Neural progenitor cell (in vitro differentiated cells): ENCODE measurements around the gene COL24A1. TPM values are rescaled to one million over a fixed set of nuclear protein-coding genes. Genes with fewer than 3 reads are reported as not detected.

Experiments used
- DNase-seq: peaks from one replicate; pipeline ENCODE4 v3.0.0-alpha.2; 2016; ENCODE audit warnings: low spot score
- H2AFZ ChIP-seq: fragments of 200-600 bp; sonication (generic); replicated peaks from 2 replicates; pipeline ENCODE4 v1.6.1; 2016; ENCODE audit warnings: antibody characterized with exemption
- H3F3A ChIP-seq: fragments of 200-600 bp; sonication (generic); 2 replicates; pipeline ENCODE4 v1.6.1; 2016; ENCODE audit warnings: antibody characterized with exemption, low read depth
- H3K27ac ChIP-seq: fragments of 200-600 bp; sonication (generic); 2 replicates; pipeline ENCODE4 v1.5.1; 2016; ENCODE audit warnings: mild to moderate bottlenecking
- H3K27me3 ChIP-seq: fragments of 200-600 bp; sonication (generic); 2 replicates; pipeline ENCODE4 v1.6.1; 2016; ENCODE audit warnings: mild to moderate bottlenecking, moderate library complexity
- H3K36me3 ChIP-seq: fragments of 200-600 bp; sonication (generic); 2 replicates; pipeline ENCODE4 v1.5.1; 2016
- H3K4me1 ChIP-seq: fragments of 200-600 bp; sonication (generic); 2 replicates; pipeline ENCODE4 v1.6.1; 2016; ENCODE audit warnings: mixed run types
- H3K4me2 ChIP-seq: fragments of 200-600 bp; sonication (generic); 2 replicates; pipeline ENCODE4 v1.6.1; 2016
- H3K4me3 ChIP-seq: fragments of 200-600 bp; sonication (generic); 2 replicates; pipeline ENCODE4 v1.5.1; 2016
- H3K79me2 ChIP-seq: fragments of 200-600 bp; sonication (generic); 2 replicates; pipeline ENCODE4 v1.6.1; 2016; ENCODE audit warnings: low read depth
- H3K9ac ChIP-seq: fragments of 200-600 bp; sonication (generic); 2 replicates; pipeline ENCODE4 v1.6.1; 2016
- H3K9me3 ChIP-seq: fragments of 200-600 bp; sonication (generic); 2 replicates; pipeline ENCODE4 v1.5.1; 2016; ENCODE audit warnings: low read depth
- H4K20me1 ChIP-seq: fragments of 200-600 bp; sonication (generic); 2 replicates; pipeline ENCODE4 v1.6.1; 2016; ENCODE audit warnings: low read depth
- H3K27ac Mint-ChIP-seq: 3 replicates; pipeline ENCODE4 v1.8.0; 2021; ENCODE audit warnings: mixed read lengths
- H3K27me3 Mint-ChIP-seq: 2 replicates; pipeline ENCODE4 v1.8.0; 2022; ENCODE audit warnings: low read depth, mild to moderate bottlenecking, inconsistent platforms, moderate library complexity, mixed read lengths; ENCODE audit not compliant: insufficient read depth
- H3K36me3 Mint-ChIP-seq: 3 replicates; pipeline ENCODE4 v1.8.0; 2021; ENCODE audit warnings: mixed read lengths
- H3K4me1 Mint-ChIP-seq: 3 replicates; pipeline ENCODE4 v1.8.0; 2021; ENCODE audit warnings: mixed read lengths
- H3K4me3 Mint-ChIP-seq: 3 replicates; pipeline ENCODE4 v1.8.0; 2021; ENCODE audit warnings: mild to moderate bottlenecking, moderate library complexity, mixed read lengths
- H3K9me3 Mint-ChIP-seq: 3 replicates; pipeline ENCODE4 v1.8.0; 2020; ENCODE audit warnings: mixed read lengths
- EZH2 ChIP-seq: fragments of 200-600 bp; sonication (generic); IDR thresholded peaks from 2 replicates; pipeline ENCODE4 v1.6.1; 2017; ENCODE audit warnings: antibody characterized with exemption, mild to moderate bottlenecking, moderate library complexity
- EZH2phosphoT487 ChIP-seq: fragments of 200-600 bp; sonication (generic); IDR thresholded peaks from 2 replicates; pipeline ENCODE4 v1.6.1; 2017; ENCODE audit warnings: antibody characterized with exemption
- total RNA-seq: library from RNA; depleted of rRNA; stranded (reverse); fragments of >200 nt; gene quantifications from 2 replicates; pipeline ENCODE4 v1.2.3, GENCODE V29; 2015; ENCODE audit warnings: low replicate concordance
- TF ChIP-seq, protein P1 (sequence below): fragments of 200-600 bp; sonication (generic); IDR thresholded peaks from 2 replicates; pipeline ENCODE4 v1.5.1; 2017; ENCODE audit warnings: antibody characterized with exemption, mild to moderate bottlenecking

COL24A1 gene
- total RNA-seq, 1 donor from 2014 or later, result not detected

DNA sequence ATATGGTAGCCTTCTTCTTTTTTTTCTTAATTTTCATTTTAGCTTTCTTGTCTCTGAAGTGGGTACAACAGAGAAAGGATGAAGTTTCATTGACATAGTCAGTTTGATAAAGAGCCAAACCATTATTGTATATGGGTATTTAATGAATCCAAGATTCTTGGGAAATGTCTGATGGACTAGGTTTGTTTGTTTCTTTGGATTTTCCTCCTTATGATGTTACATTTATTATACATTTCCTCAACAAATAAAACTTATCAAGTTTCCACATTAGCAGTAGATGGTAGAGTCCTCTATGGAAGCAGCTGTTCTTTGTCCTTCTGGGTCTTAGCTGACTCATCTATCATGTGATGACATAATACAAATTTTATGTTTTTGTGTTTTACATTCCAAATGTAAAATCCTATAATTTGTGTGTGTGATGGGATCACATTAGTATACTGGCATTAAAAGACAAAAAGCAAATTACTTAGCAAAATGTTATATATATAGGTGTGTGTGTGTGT, 6.0 kb downstream of the COL24A1 start:
- H3K27ac ChIP-seq, result no peak overlapping the region
- DNase-seq, result no peak
- no peaks in the 10 kb centered on the region for H3K9me3 Mint-ChIP-seq
- H3F3A ChIP-seq, result no peaks in the 10 kb centered on the region
- H3K36me3 Mint-ChIP-seq, result no peaks in the 10 kb centered on the region
- H2AFZ ChIP-seq, result no peak overlapping the region
- H3K4me3 Mint-ChIP-seq, result no peak overlapping the region
- no peak overlapping the region for H3K9ac ChIP-seq
- no peak overlapping the region for H3K4me3 ChIP-seq
- H3K36me3 ChIP-seq, result no peaks in the 10 kb centered on the region
- peaks cover 7% of the 10 kb centered on the region for H3K4me1 ChIP-seq
- no peaks in the 10 kb centered on the region for H3K9me3 ChIP-seq
- H3K27me3 Mint-ChIP-seq, result peaks cover 14% of the 10 kb centered on the region
- H3K27ac Mint-ChIP-seq, result no peak overlapping the region
- peaks cover 10% of the 10 kb centered on the region for H3K4me1 Mint-ChIP-seq
- H4K20me1 ChIP-seq, result no peaks in the 10 kb centered on the region
- H3K79me2 ChIP-seq, result no peaks in the 10 kb centered on the region
- H3K4me2 ChIP-seq, result no peak overlapping the region
- H3K27me3 ChIP-seq, result peaks cover 46% of the 10 kb centered on the region
- TF ChIP-seq, protein P1, sequence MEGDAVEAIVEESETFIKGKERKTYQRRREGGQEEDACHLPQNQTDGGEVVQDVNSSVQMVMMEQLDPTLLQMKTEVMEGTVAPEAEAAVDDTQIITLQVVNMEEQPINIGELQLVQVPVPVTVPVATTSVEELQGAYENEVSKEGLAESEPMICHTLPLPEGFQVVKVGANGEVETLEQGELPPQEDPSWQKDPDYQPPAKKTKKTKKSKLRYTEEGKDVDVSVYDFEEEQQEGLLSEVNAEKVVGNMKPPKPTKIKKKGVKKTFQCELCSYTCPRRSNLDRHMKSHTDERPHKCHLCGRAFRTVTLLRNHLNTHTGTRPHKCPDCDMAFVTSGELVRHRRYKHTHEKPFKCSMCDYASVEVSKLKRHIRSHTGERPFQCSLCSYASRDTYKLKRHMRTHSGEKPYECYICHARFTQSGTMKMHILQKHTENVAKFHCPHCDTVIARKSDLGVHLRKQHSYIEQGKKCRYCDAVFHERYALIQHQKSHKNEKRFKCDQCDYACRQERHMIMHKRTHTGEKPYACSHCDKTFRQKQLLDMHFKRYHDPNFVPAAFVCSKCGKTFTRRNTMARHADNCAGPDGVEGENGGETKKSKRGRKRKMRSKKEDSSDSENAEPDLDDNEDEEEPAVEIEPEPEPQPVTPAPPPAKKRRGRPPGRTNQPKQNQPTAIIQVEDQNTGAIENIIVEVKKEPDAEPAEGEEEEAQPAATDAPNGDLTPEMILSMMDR, result no peak
- no peak for TF ChIP-seq EZH2phosphoT487
- no peak for TF ChIP-seq EZH2

DNA sequence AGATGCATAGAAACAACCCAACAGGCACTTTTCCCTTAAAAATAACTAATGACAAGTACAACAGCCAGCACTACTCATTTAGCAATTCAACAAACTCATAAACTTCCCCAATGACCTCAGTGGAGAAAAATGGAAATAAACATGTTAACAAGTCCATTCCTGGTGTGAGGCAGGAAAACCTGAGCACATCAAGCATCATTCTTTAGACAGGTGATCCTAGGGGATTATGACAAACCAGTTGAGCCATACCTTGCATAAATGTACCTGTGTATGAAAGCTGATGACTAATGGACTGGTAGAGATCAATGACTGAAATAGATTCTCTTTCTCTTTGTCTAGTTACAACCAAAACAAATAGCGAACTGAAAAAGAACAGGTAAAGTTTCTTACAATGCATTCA, 7.0 kb downstream of the COL24A1 start:
- no peak overlapping the region for H3K27ac Mint-ChIP-seq
- no peaks in the 10 kb centered on the region for H3K9me3 Mint-ChIP-seq
- no peak overlapping the region for H3K4me3 Mint-ChIP-seq
- no peak for DNase-seq
- Histone ChIP-seq H3K27me3 (peaks cover 35% of the 10 kb centered on the region), H3K36me3 (no peaks in the 10 kb centered on the region), H3K79me2 (no peaks in the 10 kb centered on the region), H3F3A (no peaks in the 10 kb centered on the region), H3K9ac (no peak overlapping the region), H4K20me1 (no peaks in the 10 kb centered on the region), H3K4me3 (no peak overlapping the region), H3K9me3 (no peaks in the 10 kb centered on the region), H3K4me1 (peaks cover under 1% of the 10 kb centered on the region), H2AFZ (no peak overlapping the region), H3K27ac (no peak overlapping the region), H3K4me2 (no peak overlapping the region)
- H3K36me3 Mint-ChIP-seq, result no peaks in the 10 kb centered on the region
- H3K27me3 Mint-ChIP-seq, result peaks cover 8% of the 10 kb centered on the region
- TF ChIP-seq, protein P1, result no peak
- TF ChIP-seq EZH2, result no peak
- no peak for TF ChIP-seq EZH2phosphoT487
- peaks cover 4% of the 10 kb centered on the region for H3K4me1 Mint-ChIP-seq

DNA sequence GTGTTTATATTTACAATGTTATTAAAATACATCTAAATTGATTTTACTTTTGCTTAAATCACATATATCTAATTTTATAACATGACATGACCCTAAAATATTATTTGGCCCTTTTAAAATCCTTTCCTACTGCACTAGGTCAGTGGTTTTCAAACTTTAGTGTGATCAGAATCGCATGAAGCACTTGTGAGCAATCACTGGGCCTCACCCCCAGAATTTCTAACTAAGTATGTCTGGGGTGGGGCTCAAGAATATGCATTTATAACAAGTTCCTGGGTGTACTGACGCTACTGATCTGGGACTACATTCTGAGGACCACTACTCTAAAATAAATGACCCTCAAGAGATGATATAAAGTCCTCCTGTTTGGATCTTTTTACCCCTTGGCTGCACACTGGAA, 8.8 kb downstream of the COL24A1 start:
- H3K4me3 Mint-ChIP-seq, result no peak overlapping the region
- no peaks in the 10 kb centered on the region for H3K9me3 Mint-ChIP-seq
- H3K27ac Mint-ChIP-seq, result no peak overlapping the region
- H3K4me1 Mint-ChIP-seq, result no peaks in the 10 kb centered on the region
- Histone ChIP-seq H2AFZ (no peak overlapping the region), H4K20me1 (no peaks in the 10 kb centered on the region), H3K9me3 (no peaks in the 10 kb centered on the region), H3K36me3 (no peaks in the 10 kb centered on the region), H3K4me2 (no peak overlapping the region), H3K4me3 (no peak overlapping the region), H3K4me1 (no peaks in the 10 kb centered on the region), H3K79me2 (no peaks in the 10 kb centered on the region), H3K9ac (no peak overlapping the region), H3F3A (no peaks in the 10 kb centered on the region), H3K27ac (no peak overlapping the region), H3K27me3 (peaks cover 17% of the 10 kb centered on the region)
- H3K27me3 Mint-ChIP-seq, result peaks cover under 1% of the 10 kb centered on the region
- H3K36me3 Mint-ChIP-seq, result no peaks in the 10 kb centered on the region
- DNase-seq, result no peak
- TF ChIP-seq EZH2, result no peak
- TF ChIP-seq, protein P1, result no peak
- TF ChIP-seq EZH2phosphoT487, result no peak
